Measurements from ENCODE around the gene KLHDC4. TPM values are rescaled to one million over a fixed set of nuclear protein-coding genes. Genes with fewer than 3 reads are reported as not detected.

KLHDC4 gene
- total and polyA plus RNA-seq, 10 of the 15 experiments (the other 5 are each of a cell fraction or from before 2014, with no cell fraction given): 0.80 to 62.1 (median 32.8) TPM

GRCh38 chr16:87761060-87761459 lies 4.7 kb downstream of the KLHDC4 start:
- CTCF ChIA-PET: interaction anchor here (1.1 to 1.2 kb wide), 2 partner anchors 9 to 145 kb away, joined by 4 to 8 read pairs; no protein-coding TSS in a partner anchor
- POLR2A ChIA-PET: no interaction called here
- SMC1A ChIA-PET (ENCODE audit: uncharacterized antibody, unreplicated experiment): no interaction called here
- intact Hi-C loops (cut with micrococcal nuclease; ENCODE audit: unreplicated experiment): loop anchor here (10.0 kb wide), 1 partner anchor 206 kb away; no protein-coding TSS in a partner anchor
- TF ChIP-seq SMAD5 (IDR thresholded peaks at IDR 0.05; ENCODE audit: low read depth) (no peak), HDAC6 (IDR thresholded peaks at IDR 0.05; ENCODE audit: unreplicated experiment) (no peak), SUZ12 (IDR thresholded peaks at IDR 0.05; ENCODE audit: unreplicated experiment) (no peak), SREBF1 (IDR thresholded peaks at IDR 0.05; ENCODE audit: low read length) (no peak), RELB (IDR thresholded peaks at IDR 0.05; ENCODE audit: low read depth) (no peak), DPF2 (IDR thresholded peaks at IDR 0.05) (no peak), ATF2 (IDR thresholded peaks at IDR 0.05; ENCODE audit: low read length) (no peak), ZNF24 (IDR thresholded peaks at IDR 0.05) (no peak)
- DNase-seq (ENCODE audit: low read depth, low spot score) (no peak), FAIRE-seq (no peak), ATAC-seq (no peak)
- Histone ChIP-seq H3K9ac (ENCODE audit: control insufficient read depth, insufficient read depth, low read length) (no peak overlapping the region), H3K4me3 (no peak overlapping the region), H4K20me1 (ENCODE audit: control insufficient read depth, insufficient read depth) (no peaks in the 10 kb centered on the region), H3K27ac (ENCODE audit: control insufficient read depth, insufficient read depth) (no peak overlapping the region), H3K27me3 (replicated peaks in 1 of 2; ENCODE audit: control insufficient read depth in 2 of 2, insufficient read depth in 2 of 2, low read length in 1 of 2) (no peaks in the 10 kb centered on the region), H3K4me1 (ENCODE audit: control insufficient read depth, insufficient read depth, low read length) (peaks cover 6% of the 10 kb centered on the region), H3K4me2 (ENCODE audit: control insufficient read depth, insufficient read depth) (no peak overlapping the region), H3K79me2 (ENCODE audit: control insufficient read depth, insufficient read depth, low read length) (peaks cover 27% of the 10 kb centered on the region), H3K9me3 (replicated peaks; ENCODE audit: control insufficient read depth, insufficient read depth, low read length) (no peaks in the 10 kb centered on the region), H3K36me3 (ENCODE audit: control insufficient read depth in 2 of 2, insufficient read depth in 2 of 2, low read length in 1 of 2) (peaks cover 7 to 15% of the 10 kb centered on the region in 2 experiments; a peak in 3 of 4 replicates), H2AFZ (ENCODE audit: control insufficient read depth, low read depth, low read length) (no peak overlapping the region)
- BruUV-seq (replicated peaks): no TSS peak
- RAD21 ChIA-PET (ENCODE audit: unreplicated experiment): no interaction called here
- in situ Hi-C loops (cut with MboI): no loop called here
- 97% methylated on average over 8 of the region's 8 CpGs for WGBS (ENCODE audit: insufficient coverage, insufficient replicate concordance, low lambda C conversion rate, missing lambda C conversion rate)

All from GM12878 (cell line).